GM18909 (cell line): ENCODE results near the gene NR3C2.

Source experiments
- ATAC-seq: cut with Tn5 transposase; IDR thresholded peaks from one replicate; pipeline ENCODE4 v1.9.1; 2021; ENCODE audit warnings: mild to moderate bottlenecking; ENCODE audit not compliant: unreplicated experiment, poor library complexity

NR3C2 gene

DNA sequence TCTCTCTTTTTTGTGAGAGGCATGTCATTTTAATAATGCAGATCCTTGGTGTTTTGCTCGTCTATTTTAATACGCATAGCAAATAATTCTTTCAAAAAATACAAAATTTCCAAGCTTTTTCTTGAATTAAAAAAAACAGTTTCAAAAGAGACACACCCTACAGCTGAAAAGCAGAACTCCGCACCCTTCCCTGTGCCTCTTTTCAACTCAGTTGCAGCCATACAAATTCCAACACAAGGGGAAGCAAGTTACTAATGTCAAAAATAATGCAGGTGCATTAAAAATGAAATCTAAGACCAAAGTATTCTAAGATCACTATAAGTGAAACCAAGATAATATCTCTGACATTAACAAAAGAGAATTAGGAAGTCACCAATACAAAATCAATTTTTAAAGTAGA, 66.6 kb downstream of the NR3C2 start:
- ATAC-seq, result no peak

DNA sequence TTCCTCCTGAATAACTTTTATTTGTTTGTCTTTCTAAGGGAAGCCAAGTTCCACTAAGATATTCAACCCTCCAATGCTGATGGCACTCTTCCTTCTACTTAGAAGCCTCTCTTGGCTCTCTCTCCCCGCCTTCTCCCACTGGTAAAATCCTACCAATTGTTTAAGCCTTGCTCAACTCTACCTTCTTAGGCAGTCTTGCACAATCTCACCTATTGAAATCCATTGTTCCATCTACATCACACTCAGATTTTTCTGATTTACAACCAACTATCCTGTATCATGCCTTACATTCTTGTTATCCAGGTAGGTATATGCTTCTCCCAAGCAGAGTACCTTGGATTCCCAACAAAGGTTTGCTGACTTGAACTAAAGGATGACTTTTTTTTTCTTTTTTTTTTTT, 69.1 kb downstream of the NR3C2 start:
- no peak for ATAC-seq

DNA sequence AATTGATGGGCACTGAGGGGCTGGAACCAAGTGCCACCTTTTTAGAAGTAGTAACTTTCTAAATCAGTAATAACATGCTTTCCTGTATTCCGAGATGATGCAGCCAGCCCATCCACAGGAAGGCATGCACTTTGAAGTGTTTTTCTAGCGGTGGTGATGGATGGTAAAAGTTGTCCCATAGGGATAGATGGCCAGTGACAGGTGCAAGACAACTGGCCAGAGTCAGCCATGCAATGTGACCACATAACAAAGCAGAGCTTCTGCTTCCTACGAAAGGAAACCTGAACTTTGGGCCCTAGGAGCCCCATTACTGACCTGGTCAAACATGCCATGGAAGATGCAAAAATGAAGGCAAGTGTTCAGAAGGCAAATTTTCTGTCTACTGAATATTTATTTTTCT, 72.3 kb downstream of the NR3C2 start:
- ATAC-seq, result no peak

DNA sequence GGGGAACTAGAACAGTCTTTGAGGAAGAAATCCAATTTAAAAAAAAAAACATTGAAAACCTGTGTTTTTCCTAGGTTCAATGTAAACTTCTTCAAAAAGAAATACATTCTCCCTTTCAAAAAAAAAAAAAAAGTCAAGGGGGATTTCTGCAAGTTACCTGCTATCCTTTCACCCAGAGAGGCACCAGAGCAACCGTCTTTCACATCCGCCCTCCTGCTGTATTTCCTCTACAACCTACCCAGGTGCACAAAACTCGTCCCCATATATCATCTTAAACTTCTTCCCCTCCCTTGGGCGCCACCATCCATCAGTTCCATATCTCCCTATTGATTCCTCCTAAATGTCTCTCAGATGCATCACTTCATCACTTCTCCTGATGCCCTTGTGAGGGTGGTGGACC, 74.5 kb downstream of the NR3C2 start:
- no peak for ATAC-seq

DNA sequence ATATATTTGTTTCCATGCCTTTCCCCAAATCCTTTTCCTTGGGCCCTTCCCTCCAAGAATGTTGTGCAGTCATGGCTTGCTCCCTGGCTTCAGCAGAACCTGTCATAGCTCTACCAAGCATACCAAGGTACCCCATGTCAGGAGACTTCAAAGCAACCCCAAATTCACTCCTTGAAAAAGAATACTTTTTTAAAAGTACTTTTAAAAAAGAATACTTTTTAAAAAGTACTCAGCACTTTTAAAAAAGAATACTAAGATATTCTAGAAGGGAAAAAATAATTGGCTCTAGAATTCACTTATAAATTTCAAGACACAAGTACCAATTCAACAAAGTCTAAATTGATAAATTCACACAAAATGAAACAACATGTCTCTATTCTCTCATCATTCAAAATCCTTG, 76.0 kb downstream of the NR3C2 start:
- ATAC-seq, result no peak

DNA sequence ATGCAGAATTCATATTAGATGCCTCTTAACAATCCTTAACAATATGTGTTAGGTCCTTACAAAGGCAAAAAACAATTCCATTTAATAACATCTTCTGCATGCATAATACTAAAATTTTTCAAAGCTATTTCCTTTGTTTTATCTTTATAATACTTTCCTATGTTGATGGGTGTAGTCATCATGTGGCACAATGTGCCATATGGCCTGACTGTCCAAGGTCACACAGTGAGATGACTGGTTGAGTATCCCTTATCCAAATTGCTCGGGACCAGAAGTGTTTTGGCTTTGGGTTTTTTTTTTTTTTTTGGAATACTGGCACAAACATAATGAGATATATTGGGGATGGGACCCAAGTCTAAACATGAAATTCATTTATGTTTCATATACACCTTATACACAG, 77.7 kb downstream of the NR3C2 start:
- no peak for ATAC-seq

DNA sequence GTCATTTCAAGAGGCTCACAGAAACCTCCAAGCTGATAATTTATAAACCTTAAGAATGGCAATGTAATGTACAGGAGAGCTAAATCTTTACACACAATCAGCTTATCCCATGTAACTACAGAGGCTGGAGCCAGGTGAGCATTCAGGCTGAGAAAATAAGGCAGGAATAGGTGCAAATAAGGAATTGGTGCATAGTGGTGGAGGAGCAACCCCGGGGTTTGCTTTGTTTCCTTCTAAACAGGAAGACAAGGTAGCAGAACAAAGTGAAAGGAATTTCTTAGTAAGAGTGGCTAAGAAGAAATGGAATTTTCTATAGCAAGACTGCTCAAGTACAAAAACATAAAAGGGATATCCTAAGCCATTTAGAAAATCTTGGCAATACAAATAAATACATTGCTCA, 82.4 kb downstream of the NR3C2 start:
- no peak for ATAC-seq

DNA sequence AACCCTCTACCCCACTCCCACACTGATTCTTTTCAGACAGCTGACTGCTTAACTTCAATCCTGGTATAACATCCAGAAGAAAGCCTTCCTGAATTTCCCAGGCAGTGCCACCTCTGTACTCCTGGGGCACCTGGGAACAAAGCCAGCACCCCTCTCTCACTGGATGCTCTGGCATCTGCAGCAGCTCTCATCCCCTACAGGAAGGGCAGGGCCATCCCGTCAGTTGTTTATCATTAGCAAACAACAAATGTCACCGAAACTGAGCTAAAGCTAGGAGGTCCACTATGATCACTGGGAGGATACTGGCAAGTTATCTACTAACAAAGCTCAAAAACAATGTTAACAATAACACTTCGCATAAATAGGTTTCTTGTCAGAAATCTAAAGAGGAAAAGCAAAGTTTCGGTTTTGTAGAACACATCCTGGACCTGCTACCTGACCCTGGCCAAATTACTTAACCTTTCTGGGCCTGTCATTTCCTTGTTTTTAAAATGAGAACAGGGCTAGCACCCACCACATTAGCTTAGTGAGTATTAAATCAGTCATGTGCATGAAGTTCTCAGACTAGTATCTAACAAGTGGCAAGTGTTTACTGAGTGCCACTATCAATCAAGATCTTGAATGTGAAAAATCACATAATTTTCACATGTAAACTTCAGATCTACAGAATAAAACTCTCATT, 86.6 kb downstream of the NR3C2 start:
- no peak for ATAC-seq

DNA sequence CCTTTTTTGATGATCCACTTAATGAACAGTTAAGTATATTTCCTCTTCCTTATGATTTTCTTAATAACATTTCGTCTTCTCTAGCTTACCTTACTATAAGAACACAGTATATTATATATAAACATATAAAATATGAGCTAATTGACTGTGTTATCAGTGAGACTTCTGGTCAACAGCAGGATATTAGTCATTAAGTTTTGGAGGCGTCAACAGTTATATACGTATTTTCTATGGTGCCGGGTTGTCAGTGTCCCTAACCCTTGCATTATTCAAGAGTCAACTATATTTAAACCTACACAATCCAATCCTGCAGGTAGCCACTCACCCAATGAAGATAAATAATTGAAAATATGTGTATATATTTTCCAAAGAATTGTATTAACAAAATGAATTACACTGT, 88.0 kb downstream of the NR3C2 start:
- no peak for ATAC-seq

DNA sequence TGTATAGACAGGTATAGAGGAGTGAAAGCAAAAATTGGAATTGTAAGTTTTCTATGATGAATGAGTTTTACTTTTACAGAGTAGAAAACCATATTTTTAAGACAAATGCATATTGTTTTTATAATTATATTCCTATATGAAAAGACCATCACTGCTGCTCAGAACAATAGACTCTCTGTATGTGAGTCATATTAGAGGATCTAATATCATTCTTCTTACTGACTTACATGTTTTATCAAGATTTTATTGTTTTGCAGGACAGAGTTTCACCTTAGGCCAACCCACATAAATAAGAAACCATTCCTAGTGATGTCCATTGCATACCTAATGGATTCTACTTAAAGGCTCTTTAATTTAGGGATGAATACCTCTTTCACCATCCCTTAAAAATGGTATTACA, 88.6 kb downstream of the NR3C2 start:
- no peak for ATAC-seq

DNA sequence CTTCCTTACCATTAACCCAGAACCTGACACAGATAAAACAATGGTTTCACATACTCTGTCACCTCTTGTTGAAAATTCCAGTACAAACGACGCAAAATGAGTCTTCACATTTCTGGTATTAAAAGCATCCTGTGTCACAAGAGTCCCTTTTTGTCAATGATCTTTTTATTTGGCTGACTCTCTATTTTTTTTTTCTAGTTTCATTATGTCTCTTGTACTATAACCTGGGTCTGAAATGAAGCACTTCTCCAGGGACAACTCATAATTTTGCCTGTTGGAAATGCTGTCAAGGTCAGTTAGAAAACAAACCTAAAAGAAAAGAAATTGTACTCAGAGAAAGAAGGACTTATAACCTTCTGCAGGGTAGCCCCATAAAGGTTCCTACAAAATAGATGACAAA, 93.1 kb downstream of the NR3C2 start:
- ATAC-seq, result no peak

DNA sequence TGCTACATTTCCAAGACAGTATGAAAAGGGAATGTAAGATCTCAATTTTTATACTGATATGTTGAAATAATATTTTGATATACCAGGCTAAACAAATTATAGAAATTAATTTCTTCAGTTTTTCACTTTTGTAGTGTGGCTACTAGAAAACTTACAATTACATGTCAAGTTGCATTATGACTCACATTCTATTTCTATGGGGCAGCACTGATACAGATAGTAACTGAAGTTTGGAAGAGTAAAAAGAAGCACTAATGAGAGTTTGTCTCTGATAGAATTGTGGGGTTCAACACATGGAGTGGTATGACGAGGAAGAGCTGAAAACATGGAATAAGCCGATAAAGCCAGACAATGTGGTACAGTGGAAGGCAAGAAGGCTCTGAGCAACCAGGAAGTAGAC, 95.6 kb downstream of the NR3C2 start:
- ATAC-seq, result no peak

DNA sequence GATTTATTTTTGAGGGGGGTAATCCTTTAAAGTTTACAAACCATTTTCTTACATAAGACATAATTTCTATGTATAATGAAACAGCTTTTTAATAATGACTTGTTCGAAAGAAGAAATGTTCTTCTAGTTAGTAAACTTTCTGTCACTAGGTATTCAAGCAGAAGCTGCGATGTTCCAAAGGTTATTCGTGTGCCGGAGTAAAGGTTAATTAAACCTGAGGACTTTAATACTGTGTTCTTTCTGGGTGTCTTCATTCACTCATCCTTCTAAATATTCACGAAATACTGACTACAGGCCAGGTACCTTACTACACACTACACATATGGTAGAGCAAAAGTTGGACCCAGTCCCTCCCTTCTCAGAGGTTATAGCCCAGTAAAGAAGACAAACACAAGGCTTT, 96.7 kb downstream of the NR3C2 start:
- no peak for ATAC-seq

DNA sequence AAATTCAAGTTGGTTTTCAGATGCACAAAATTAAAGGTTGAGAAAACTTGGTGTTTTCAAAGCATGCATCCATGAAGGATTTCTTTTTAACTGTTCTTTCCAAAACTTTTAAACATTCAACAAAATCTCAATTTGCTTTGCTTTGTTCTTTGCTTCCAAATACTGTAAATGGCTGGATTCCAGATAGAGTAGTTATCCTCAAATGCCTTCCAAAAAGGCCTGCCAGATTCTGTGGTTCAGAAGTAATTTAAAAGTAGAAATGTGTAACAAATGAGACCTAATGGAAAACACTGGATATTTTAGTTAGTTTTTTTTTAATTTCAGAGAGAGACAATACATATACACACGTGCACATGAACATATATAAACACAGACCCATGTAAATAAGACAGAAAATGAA, 97.3 kb downstream of the NR3C2 start:
- no peak for ATAC-seq

DNA sequence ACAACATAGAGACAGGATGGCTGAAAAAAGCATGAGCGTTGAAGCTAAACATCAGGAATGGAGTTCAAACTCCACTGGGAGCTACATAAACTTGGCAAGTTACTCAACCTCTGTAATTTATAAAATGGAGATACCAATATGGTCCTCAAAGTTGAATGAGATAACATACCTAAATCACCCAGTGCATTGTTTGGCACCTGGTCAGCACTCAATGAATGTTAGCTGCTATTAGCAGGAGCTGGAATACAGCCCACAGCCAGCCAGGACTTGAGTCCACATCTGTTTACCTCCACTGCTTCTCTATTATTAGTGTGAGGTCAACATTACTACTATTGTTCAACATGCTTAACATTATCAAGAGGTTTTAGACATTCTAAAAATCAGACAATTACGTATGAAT, 97.9 kb downstream of the NR3C2 start:
- no peak for ATAC-seq

DNA sequence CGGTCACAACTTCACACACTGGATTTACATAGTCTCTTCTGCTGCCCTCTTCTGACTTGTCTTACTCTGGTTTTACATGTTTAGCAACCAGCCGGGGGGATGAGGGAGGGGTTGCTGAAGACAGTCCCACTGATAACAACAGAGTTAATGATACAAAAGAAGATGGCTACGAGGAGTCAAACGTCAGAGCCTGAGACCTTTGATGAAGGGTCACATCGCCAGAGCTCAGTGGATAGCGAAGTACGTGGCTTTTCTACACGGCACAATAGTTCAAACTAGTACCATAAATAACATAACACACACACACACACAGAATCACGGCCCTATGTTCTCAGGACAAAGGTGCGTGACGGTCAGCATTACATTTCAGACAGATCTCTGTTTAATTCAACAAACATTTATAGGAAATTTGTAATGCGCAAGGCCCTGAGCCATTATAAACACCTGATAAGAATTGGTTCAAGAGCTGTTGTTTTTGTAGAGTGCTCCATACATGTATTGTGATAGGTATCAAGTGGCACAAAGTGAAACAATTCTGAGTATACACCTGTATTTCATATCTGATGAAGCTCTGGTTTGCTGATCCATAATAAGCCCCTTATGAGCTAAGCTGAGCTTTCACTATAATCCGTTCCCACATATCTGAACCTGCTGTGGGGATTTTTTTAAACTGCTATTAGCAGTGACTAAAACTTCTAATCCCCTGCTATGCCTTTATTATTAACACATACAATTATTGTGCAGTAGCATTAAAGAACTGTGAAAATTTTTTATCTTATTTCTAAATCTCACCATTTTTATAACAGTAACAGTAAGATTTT, 100.0 kb downstream of the NR3C2 start:
- no peak for ATAC-seq

DNA sequence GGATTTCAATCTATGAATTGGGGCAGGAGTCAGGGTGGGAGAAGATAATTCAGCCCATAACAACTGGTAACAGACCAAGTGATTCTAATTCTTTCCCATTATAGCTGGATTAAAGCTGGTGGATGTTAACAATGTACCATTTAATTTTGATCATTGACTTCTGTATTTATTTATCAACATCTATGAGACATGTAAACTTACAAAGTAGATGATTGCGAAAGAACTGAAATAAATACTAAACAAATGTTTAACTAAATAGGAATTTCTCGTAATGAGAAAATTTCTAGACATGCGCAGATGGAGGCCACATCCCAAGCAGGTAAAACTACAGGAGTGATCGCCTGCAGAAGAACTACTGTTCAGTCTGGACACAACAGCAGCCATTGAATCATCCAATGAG, 107.1 kb downstream of the NR3C2 start:
- ATAC-seq, result no peak

DNA sequence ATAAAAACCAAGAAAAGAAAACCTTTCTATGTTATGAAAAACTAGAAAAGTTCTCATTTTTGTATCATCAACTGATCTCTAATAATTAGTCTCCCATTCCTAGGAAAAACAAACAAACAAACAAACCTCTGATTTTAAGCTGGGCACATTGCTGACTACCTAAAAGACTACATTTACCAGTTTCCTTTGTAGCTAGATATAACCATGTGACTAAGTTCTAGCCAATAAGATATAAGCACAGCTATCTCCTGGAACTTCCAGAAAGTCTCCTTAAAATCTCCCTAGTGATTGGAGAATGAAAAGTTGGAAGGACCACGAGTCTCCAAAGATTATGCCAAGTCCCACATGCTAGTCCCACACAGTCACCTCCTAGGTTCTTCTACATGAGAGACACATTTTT, 108.9 kb downstream of the NR3C2 start:
- no peak for ATAC-seq

DNA sequence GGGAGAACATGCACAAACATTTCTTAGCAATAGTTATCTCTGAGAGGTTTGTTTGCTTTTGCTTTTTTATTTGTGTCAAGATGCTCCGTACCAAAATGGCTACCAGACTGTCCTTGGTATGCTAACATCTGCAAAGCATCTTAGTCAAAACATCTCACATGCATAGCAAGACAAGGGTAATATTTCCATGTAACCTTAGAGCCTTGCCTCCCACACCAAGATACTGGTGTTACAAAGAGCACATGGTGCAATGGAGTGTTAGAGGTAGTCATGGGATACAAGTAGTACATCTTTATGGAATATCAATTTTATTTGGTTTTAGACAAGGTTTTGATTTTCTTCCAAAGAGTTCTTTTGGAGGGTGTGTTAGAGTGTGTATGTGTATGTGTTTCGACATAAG, 109.7 kb downstream of the NR3C2 start:
- ATAC-seq, result no peak

DNA sequence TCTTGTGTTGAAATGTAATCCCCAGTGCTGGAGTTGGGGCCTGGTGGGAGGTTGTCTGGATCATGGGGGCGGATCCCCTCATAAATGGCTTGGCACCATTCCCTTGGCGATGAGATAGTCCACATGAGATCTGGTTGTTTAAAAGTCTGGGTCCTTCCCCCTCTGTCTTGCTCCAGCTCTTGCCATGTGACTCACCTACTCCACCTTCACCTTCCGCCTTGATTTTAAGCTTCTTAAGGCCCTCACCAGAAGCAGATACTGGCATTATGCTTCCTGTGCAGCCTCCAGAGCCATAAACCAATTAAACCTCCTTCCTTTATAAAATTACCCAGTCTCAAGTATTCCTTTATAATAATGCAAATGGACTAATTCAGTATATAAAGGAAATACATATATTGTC, 111.5 kb downstream of the NR3C2 start:
- ATAC-seq, result no peak

DNA sequence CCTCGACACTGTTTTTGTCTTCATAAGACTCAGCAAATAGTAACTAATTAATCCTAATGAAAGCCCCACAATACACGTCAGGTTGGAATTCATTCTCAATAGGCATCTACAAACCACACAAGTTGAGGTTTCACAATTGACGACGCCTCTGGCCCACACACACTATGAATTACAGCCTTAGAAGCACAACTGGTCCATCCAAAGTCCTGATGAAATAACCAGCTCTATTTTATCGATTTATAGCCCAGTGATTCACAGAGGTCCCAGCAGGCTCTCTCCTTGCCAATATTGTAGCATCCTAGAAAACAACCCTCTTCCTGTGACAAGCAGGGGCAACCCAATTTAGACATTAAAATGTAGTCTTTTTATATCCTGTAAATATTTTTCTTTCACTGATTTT, 112.1 kb downstream of the NR3C2 start:
- ATAC-seq, result no peak

DNA sequence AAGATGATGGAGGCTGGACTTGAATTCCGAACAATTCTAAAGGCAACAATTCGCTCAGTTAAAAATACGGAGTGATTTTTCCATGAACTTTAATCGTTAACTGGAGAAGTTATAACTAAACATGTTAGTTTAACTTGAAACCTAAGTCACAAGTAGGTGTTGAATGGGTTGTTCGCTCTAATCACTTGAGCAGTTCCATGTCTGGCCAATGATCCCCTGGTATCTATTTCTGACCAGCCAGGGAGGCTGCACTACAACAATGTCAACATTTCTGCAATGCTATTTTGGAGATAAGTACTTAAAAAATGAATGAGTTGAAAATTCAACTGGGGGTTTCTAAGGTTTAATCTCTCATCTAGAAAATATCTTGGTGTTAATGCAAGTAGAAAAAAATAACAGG, 112.5 kb downstream of the NR3C2 start:
- no peak for ATAC-seq
